GM12801 (cell line): ENCODE data around the gene FBXL16.

Experiments
- CTCF ChIP-seq: IDR thresholded peaks from one replicate; pipeline ENCODE4 v1.5.1; 2011; ENCODE audit warnings: control low read depth; ENCODE audit not compliant: insufficient read length; ENCODE audit errors: extremely low read depth

Gene FBXL16

GRCh38 chr16:666572-666971 is 39.0 kb downstream of the FBXL16 start:
- TF ChIP-seq CTCF: no peak

- TF ChIP-seq CTCF: no peak
These were observed 43.0 kb downstream of the FBXL16 start for GRCh38 chr16:662597-662996.

- no peak for TF ChIP-seq CTCF
These were observed 43.5 kb downstream of the FBXL16 start for GRCh38 chr16:662095-662494.

- TF ChIP-seq CTCF: no peak
These were observed 44.3 kb downstream of the FBXL16 start for GRCh38 chr16:661184-661821.

GRCh38 chr16:660459-661183 is 45.0 kb downstream of the FBXL16 start:
- no peak for TF ChIP-seq CTCF

GRCh38 chr16:660132-660458 is 45.5 kb downstream of the FBXL16 start:
- TF ChIP-seq CTCF: no peak

GRCh38 chr16:659618-660017 is 46.0 kb downstream of the FBXL16 start:
- TF ChIP-seq CTCF: no peak
